ENCODE measurements around the gene CCNB2. TPM values are rescaled to one million over a fixed set of nuclear protein-coding genes. Genes with fewer than 3 reads are reported as not detected.
A peak's percentile ranks its signal among the peaks of the same experiment; 100 is the strongest.
"Not testable (repeated sequence)": the region's sequence is repeated elsewhere in the genome, so short reads cannot be mapped to it uniquely, and the experiment has no call there.

The CCNB2 gene
- total RNA-seq, 1 donor from 2014 or later, result 2.1 TPM

GRCh38 chr15:59137566-59137965 lies 32.6 kb downstream of the CCNB2 start:
- Histone ChIP-seq H3K36me3 (ENCODE audit: control insufficient read depth, insufficient read depth, low read length) (peaks cover 7% of the 10 kb centered on the region), H3K27me3 (ENCODE audit: control insufficient read depth, insufficient read depth, low read length) (no peaks in the 10 kb centered on the region), H3K4me3 (ENCODE audit: low read depth, low read length) (no peak overlapping the region)
- DNase-seq (ENCODE audit: low read depth) (no peak), FAIRE-seq (no peak)
- no peak for TF ChIP-seq CTCF (IDR thresholded peaks at IDR 0.05; ENCODE audit: insufficient read depth, low read length, severe bottlenecking)

- FAIRE-seq, result no peak
- Histone ChIP-seq H3K27me3 (ENCODE audit: control insufficient read depth, insufficient read depth, low read length) (no peaks in the 10 kb centered on the region), H3K4me3 (ENCODE audit: low read depth, low read length) (no peak overlapping the region), H3K36me3 (ENCODE audit: control insufficient read depth, insufficient read depth, low read length) (peaks cover 10% of the 10 kb centered on the region)
- TF ChIP-seq CTCF (IDR thresholded peaks at IDR 0.05; ENCODE audit: insufficient read depth, low read length, severe bottlenecking), result peak; percentile 64
- DNase-seq (ENCODE audit: low read depth), result peak; percentile 28
These were observed 33.3 kb downstream of the CCNB2 start for GRCh38 chr15:59138243-59138642.

GRCh38 chr15:59140422-59141226 lies 35.7 kb downstream of the CCNB2 start:
- TF ChIP-seq CTCF (IDR thresholded peaks at IDR 0.05; ENCODE audit: insufficient read depth, low read length, severe bottlenecking), result no peak
- DNase-seq (ENCODE audit: low read depth) (peak; percentile 61), FAIRE-seq (no peak)
- no peak overlapping the region for H3K4me3 ChIP-seq (ENCODE audit: low read depth, low read length)
- H3K27me3 ChIP-seq (ENCODE audit: control insufficient read depth, insufficient read depth, low read length), result no peaks in the 10 kb centered on the region
- peaks cover 10% of the 10 kb centered on the region for H3K36me3 ChIP-seq (ENCODE audit: control insufficient read depth, insufficient read depth, low read length)

GRCh38 chr15:59143281-59143680 lies 38.3 kb downstream of the CCNB2 start:
- no peak overlapping the region for H3K4me3 ChIP-seq (ENCODE audit: low read depth, low read length)
- TF ChIP-seq CTCF (IDR thresholded peaks at IDR 0.05; ENCODE audit: insufficient read depth, low read length, severe bottlenecking), result no peak
- FAIRE-seq (no peak), DNase-seq (ENCODE audit: low read depth) (no peak)
- no peaks in the 10 kb centered on the region for H3K27me3 ChIP-seq (ENCODE audit: control insufficient read depth, insufficient read depth, low read length)
- H3K36me3 ChIP-seq (ENCODE audit: control insufficient read depth, insufficient read depth, low read length), result peaks cover 10% of the 10 kb centered on the region

- H3K36me3 ChIP-seq (ENCODE audit: control insufficient read depth, insufficient read depth, low read length); DNase-seq (ENCODE audit: low read depth); H3K27me3 ChIP-seq (ENCODE audit: control insufficient read depth, insufficient read depth, low read length); FAIRE-seq; H3K4me3 ChIP-seq (ENCODE audit: low read depth, low read length): not testable (repeated sequence)
- TF ChIP-seq CTCF (IDR thresholded peaks at IDR 0.05; ENCODE audit: insufficient read depth, low read length, severe bottlenecking), result peak; percentile 28
These were observed 39.6 kb downstream of the CCNB2 start for GRCh38 chr15:59144594-59144993.

- Histone ChIP-seq H3K27me3 (ENCODE audit: control insufficient read depth, insufficient read depth, low read length) (no peaks in the 10 kb centered on the region), H3K4me3 (ENCODE audit: low read depth, low read length) (no peak overlapping the region), H3K36me3 (ENCODE audit: control insufficient read depth, insufficient read depth, low read length) (peaks cover 18% of the 10 kb centered on the region)
- FAIRE-seq (no peak), DNase-seq (ENCODE audit: low read depth) (no peak)
- TF ChIP-seq CTCF (IDR thresholded peaks at IDR 0.05; ENCODE audit: insufficient read depth, low read length, severe bottlenecking), result no peak
These were observed 42.7 kb downstream of the CCNB2 start for GRCh38 chr15:59147666-59148065.

Data from bronchial epithelial cell (primary cell).